Stomach smooth muscle (tissue), 2 donors: ENCODE results near the gene KRT33B.
"Not testable (repeated sequence)": the region's sequence is repeated elsewhere in the genome, so short reads cannot be mapped to it uniquely, and the experiment has no call there.

Source experiments
- H3K27ac ChIP-seq: one replicate; pipeline ENCODE4 v1.7.0; 2013; ENCODE audit warnings: mild to moderate bottlenecking, low read length, inconsistent platforms
- H3K27me3 ChIP-seq, 2 donors: one replicate each; pipeline ENCODE4 v1.7.0; 2013; ENCODE audit warnings: low read length in 2 of 2; ENCODE audit not compliant: insufficient read depth in 2 of 2, control insufficient read depth in 1 of 2
- H3K36me3 ChIP-seq, 2 donors: one replicate each; pipeline ENCODE4 v1.7.0; 2013; ENCODE audit warnings: low read length in 2 of 2; ENCODE audit not compliant: control insufficient read depth in 2 of 2, insufficient read depth in 2 of 2
- H3K4me1 ChIP-seq: one replicate; pipeline ENCODE4 v1.7.0; 2013; ENCODE audit warnings: low read length; ENCODE audit not compliant: control insufficient read depth, insufficient read depth
- H3K4me3 ChIP-seq, 2 donors: one replicate each; pipeline ENCODE4 v1.7.0; 2013; ENCODE audit warnings: low read length in 2 of 2
- H3K9ac ChIP-seq, 2 donors: one replicate each; pipeline ENCODE4 v1.7.0; 2013; ENCODE audit warnings: low read length in 2 of 2, mild to moderate bottlenecking in 1 of 2
- H3K9me3 ChIP-seq, 2 donors: one replicate each; pipeline ENCODE4 v1.7.0; 2013; ENCODE audit warnings: low read length in 2 of 2; ENCODE audit not compliant: control insufficient read depth in 2 of 2
- donor health status: healthy.
- donor health status: Pancreatic carcinoma.

The KRT33B gene

DNA sequence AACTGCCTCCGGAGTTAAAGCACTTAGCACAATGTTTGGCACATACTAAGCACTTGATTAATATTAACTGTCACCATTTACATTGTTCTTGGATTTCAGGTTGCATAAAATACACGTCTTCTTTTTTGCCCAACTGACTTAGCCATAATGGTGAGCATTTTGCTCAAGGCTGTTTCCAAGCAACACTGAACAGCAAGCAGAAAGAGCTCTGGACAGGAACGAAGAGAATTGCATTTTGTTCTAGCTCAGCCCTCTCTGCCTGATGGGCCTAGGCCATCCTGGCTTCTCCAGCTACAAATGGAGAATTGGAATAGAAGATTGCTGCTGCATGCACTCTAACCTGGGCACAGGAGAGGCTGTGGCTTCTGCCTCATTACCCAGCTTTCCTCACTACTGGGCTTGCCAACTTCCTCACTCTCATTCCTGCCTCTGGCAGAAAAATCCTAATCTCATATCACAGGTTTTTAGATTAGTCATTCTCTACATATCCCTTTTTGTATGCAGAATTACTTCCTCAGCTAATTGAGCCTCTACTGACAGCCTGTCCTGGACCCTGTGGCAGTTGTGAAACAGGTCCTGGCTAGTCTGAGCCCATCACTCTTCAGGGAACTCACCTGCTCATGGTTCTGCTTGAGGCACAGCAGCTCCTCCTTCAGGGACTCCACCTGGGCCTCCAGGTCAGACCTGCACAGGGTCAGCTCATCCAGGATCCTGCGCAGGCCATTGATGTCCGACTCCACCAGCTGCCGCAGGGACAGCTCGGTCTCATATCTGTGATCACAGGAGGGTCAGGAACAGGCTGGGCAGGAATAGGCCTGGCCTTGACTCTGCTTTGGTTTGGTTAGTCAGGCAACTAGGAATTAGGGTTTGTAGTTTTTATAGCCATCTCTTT lies 21.5 kb downstream of the KRT33B start:
- H3K27ac ChIP-seq, result no peak overlapping the region

DNA sequence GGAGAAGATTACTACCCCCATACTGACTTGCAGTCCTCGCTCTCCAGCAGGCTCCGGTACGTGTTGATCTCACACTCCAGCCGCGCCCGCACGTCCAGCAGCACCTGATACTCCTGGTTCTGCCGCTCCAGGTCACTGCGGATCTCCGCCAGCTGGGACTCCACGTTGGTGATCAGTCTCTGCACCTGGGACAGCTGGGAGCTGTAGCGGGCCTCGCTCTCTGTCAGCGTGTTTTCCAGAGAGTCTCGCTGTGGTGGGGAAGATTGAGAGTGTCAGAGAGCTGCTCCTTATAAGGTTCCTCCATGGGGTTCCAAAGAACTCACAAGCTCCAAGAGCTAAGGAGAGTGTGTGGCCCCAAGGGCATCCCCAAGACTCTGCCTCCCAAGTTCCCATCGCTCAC lies 23.2 kb downstream of the KRT33B start:
- H3K27ac ChIP-seq, H3K4me1 ChIP-seq, H3K9me3 ChIP-seq, H3K4me3 ChIP-seq, H3K36me3 ChIP-seq, H3K9ac ChIP-seq, H3K27me3 ChIP-seq: not testable (repeated sequence)

More for the DNA sequence above, 21.5 kb downstream of the KRT33B start:
- H3K27me3 ChIP-seq, result peaks cover 0 to 2% of the 10 kb centered on the region in 2 donors
- H3K36me3 ChIP-seq, result no peaks in the 10 kb centered on the region
- no peaks in the 10 kb centered on the region for H3K4me1 ChIP-seq
- H3K9me3 ChIP-seq, result peaks cover 0 to under 1% of the 10 kb centered on the region in 2 donors
- no peak overlapping the region for H3K9ac ChIP-seq
- H3K4me3 ChIP-seq, result no peak overlapping the region

DNA sequence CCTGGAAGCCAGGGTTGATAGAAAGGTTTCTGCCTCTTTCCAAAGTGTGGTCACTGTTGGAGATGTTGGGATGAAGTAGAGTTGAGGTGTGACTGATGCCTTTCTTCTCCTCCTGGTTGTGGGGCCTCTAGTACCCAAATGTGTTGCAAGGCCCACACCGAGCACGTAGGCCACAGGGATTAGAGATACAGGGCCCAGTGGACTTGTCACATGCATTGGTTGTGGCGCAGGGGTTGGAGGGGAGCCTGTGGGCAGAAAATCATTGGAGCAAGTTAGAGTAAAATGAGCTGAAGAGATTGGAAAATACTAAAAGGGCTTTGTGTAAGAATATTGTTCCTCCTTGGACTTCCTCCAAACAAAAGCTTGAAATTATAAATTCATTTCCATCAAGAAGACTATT lies 23.6 kb downstream of the KRT33B start:
- H3K27me3 ChIP-seq, result peaks cover 0 to 2% of the 10 kb centered on the region in 2 donors
- no peaks in the 10 kb centered on the region for H3K36me3 ChIP-seq
- no peaks in the 10 kb centered on the region for H3K9me3 ChIP-seq
- no peaks in the 10 kb centered on the region for H3K4me1 ChIP-seq
- H3K4me3 ChIP-seq, result no peak overlapping the region
- H3K9ac ChIP-seq, result no peak overlapping the region
- no peak overlapping the region for H3K27ac ChIP-seq

DNA sequence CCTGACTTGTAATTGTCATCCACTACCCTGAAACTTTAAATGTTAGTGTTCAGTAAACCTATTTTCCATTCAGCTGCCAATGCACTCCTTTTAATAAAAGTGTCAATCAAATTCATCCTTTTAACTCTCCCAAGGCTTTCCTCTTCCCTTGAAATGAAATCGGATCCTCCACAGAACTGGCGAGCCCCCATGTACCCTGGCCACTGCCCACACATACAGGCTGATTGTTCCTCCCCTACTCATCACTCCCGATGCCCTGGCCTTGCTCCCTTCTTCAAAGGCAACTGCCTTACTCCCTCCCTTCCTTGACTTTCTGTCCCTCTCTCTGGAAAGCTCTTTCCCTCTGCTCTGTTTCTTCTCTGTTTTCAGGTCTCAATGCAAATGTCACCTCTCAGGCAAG lies 26.6 kb downstream of the KRT33B start:
- H3K9me3 ChIP-seq, result no peaks in the 10 kb centered on the region
- H3K4me1 ChIP-seq, result no peaks in the 10 kb centered on the region
- H3K27ac ChIP-seq, result no peak overlapping the region
- no peak overlapping the region for H3K9ac ChIP-seq
- no peaks in the 10 kb centered on the region for H3K36me3 ChIP-seq
- peaks cover 0 to 3% of the 10 kb centered on the region in 2 donors for H3K27me3 ChIP-seq
- no peak overlapping the region for H3K4me3 ChIP-seq

DNA sequence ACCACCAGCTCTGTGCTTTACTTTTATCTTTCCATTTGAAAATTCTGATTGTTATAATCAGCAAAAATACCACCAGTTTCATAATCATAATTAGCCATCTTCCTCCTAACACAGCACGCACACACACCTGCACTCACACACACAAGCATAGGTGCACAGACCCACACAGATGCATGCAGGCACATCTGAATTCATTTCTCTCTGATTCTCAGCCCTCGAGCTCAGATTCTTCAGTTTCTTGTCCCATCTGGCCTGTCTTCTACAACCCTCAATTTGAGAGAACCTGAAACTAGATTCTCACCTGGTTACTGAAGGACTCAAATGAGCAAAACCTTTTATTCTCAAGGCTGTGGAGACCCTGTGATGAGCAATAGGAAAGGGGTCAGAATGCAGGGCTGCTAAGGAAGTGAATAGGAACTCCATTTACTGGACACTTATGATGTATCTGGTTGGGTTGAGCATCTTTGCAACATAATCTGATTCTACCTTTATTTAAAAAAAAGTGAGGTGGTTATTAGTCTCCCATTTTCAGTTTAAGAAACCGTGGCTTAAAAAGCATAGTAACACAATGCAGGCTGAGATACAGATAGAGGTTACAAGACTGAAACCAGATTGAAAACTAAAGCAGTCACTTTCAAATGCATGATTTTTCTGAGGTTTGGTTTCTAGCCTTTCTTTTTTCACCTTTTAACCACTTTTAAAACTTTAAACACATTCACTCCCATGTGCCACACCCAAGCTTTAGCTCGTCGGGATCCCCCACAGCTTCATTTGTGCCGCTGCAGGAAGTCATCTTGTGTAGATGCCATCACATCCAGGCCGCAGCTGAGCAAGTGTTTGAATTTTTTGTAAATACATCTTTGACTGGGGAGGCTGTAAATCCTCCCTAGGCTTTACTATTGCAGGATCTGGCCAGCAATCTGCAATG lies 28.4 kb downstream of the KRT33B start:
- no peaks in the 10 kb centered on the region for H3K36me3 ChIP-seq
- H3K27ac ChIP-seq, result no peak overlapping the region
- H3K4me3 ChIP-seq, result no peak overlapping the region
- H3K9ac ChIP-seq, result no peak overlapping the region
- no peaks in the 10 kb centered on the region for H3K9me3 ChIP-seq
- H3K4me1 ChIP-seq, result no peaks in the 10 kb centered on the region
- H3K27me3 ChIP-seq, result peaks cover 0 to 3% of the 10 kb centered on the region in 2 donors

DNA sequence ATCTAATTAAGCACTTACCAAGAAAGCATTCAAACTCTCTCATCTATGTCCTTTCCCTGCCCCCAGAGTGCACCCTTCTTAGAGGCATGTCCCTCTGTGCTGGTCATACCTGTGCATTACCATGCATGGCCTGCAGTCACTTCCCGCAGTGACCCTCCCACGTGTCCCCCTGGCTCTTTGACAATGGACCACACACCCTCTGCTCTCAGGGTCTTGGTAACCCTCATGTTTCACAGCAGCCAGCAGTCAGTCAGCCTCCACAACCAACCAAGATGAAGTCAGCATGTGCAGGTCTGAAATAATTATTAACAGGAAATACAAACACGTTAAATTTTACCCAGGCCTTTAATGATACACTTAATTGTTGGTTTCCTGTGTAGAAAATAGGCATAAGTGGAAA lies 29.1 kb downstream of the KRT33B start:
- H3K36me3 ChIP-seq, result no peaks in the 10 kb centered on the region
- no peaks in the 10 kb centered on the region for H3K9me3 ChIP-seq
- H3K4me3 ChIP-seq, result no peak overlapping the region
- H3K9ac ChIP-seq, result no peak overlapping the region
- no peak overlapping the region for H3K27ac ChIP-seq
- no peaks in the 10 kb centered on the region for H3K4me1 ChIP-seq
- H3K27me3 ChIP-seq, result peaks cover 0 to 3% of the 10 kb centered on the region in 2 donors

DNA sequence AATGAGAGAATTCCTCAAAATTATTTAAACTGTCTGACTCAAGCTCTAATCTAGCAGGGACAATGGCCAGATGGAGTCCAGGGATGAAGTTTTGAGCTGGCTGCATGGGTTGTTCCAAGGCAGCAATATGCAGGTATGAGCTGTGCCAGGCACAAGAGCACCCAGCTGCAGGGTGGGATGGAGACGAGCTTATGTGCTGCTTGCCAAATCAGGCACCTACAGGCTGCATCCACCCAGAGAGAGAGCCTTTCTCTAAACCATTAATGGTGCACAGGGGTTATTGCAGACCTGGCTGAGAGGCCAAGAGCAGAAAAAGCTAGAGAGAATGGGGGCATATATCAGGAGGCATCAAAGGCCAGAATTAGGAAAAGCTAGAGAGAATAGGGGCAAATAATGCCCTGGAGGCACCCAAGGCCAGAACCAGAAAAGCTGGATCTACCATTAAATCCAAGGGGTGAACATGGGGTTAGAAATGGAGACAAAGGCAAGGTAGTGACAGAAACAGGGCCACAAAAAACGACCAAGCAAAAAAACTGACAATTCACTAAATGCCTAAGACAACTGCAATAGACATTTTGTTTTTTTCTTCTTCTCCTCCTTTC lies 29.9 kb downstream of the KRT33B start:
- no peaks in the 10 kb centered on the region for H3K36me3 ChIP-seq
- no peak overlapping the region for H3K4me3 ChIP-seq
- no peaks in the 10 kb centered on the region for H3K9me3 ChIP-seq
- H3K9ac ChIP-seq, result no peak overlapping the region
- no peak overlapping the region for H3K27ac ChIP-seq
- H3K4me1 ChIP-seq, result no peaks in the 10 kb centered on the region
- H3K27me3 ChIP-seq, result peaks cover 0 to 3% of the 10 kb centered on the region in 2 donors

DNA sequence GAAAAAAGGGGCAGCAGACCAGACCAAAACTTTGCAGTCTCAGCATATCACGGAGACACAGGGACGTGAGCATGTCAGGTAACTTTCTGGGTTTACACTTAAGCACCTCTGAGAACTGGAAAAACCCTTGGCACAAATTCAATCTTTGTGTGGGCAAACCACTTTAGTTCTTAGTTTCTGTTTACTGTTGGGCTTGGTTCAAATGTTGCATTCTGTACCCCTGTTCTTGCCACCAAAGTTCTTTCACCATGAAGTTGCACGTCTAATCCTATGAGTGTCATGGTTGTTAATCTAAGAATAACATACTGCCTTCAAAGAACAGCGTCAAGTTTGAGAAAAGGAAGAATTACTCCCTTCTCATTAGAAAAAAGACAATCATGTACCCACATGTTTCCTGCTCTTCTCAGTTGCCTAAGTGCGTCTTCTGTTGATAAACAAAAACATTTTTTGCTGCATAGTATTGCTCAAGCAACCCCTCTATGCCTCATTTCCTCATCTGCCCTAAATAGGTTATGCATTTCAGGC lies 30.6 kb downstream of the KRT33B start:
- no peak overlapping the region for H3K9ac ChIP-seq
- H3K9me3 ChIP-seq, result no peaks in the 10 kb centered on the region
- H3K36me3 ChIP-seq, result no peaks in the 10 kb centered on the region
- H3K4me1 ChIP-seq, result no peaks in the 10 kb centered on the region
- H3K27me3 ChIP-seq, result peaks cover 0 to 3% of the 10 kb centered on the region in 2 donors
- no peak overlapping the region for H3K4me3 ChIP-seq
- H3K27ac ChIP-seq, result no peak overlapping the region

DNA sequence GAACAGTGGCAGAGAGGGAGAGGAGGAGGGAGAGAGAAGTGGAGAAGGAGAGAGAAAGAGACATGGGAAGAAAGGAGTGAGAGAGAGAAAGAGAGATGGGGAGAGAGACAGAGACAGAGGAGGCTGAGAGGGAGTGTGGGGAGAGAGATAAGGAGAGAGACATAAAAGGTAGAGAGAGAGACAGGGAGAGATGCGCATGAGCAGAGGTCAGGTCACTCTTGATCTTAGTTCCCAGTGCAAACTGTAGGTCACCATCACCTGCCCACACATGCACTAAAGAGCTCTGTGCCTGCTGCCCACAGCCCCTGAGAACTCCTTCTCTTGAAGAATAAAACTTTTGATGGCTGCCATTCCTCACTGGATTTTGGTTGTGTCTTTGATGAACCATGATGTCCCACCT lies 33.9 kb downstream of the KRT33B start:
- peaks cover 0 to 4% of the 10 kb centered on the region in 2 donors for H3K27me3 ChIP-seq
- H3K4me1 ChIP-seq, result no peaks in the 10 kb centered on the region
- no peak overlapping the region for H3K27ac ChIP-seq
- H3K36me3 ChIP-seq, result no peaks in the 10 kb centered on the region
- no peak overlapping the region for H3K9ac ChIP-seq
- H3K9me3 ChIP-seq, result no peaks in the 10 kb centered on the region
- H3K4me3 ChIP-seq, result no peak overlapping the region
